Hematopoietic multipotent progenitor cell treated with erythropoietin and hydrocortisone succinate and interleukin-3 and kit ligand, for 6 days (in vitro differentiated cells): Measurements from ENCODE around the gene CAMP.
A peak's percentile ranks its signal among the peaks of the same experiment; 100 is the strongest.
"Not testable (repeated sequence)": the region's sequence is repeated elsewhere in the genome, so short reads cannot be mapped to it uniquely, and the experiment has no call there.

Experiments used
- DNase-seq: peaks from one replicate; pipeline ENCODE4 v3.0.0-alpha.2; 2015

CAMP gene

GRCh38 chr3:48268381-48268935 is 45.2 kb downstream of the CAMP start:
- no peak for DNase-seq

- DNase-seq, result no peak
Observed at GRCh38 chr3:48268936-48269561, 45.8 kb downstream of the CAMP start.

- no peak for DNase-seq
Observed at GRCh38 chr3:48269592-48269991, 46.3 kb downstream of the CAMP start.

GRCh38 chr3:48270306-48270705 is 47.0 kb downstream of the CAMP start:
- no peak for DNase-seq

- not testable (repeated sequence) for DNase-seq
Observed at GRCh38 chr3:48271223-48271622, 47.9 kb downstream of the CAMP start.

- no peak for DNase-seq
Observed at GRCh38 chr3:48271763-48272498, 48.6 kb downstream of the CAMP start.

- peak; percentile 90 for DNase-seq
Observed at GRCh38 chr3:48273594-48274211, 50.4 kb downstream of the CAMP start.

- DNase-seq, result no peak
Observed at GRCh38 chr3:48274452-48274851, 51.2 kb downstream of the CAMP start.
